ENCODE data around the gene INPP5E. TPM values are rescaled to one million over a fixed set of nuclear protein-coding genes. Genes with fewer than 3 reads are reported as not detected.
"Not testable (repeated sequence)": the region's sequence is repeated elsewhere in the genome, so short reads cannot be mapped to it uniquely, and the experiment has no call there.

INPP5E gene
- total RNA-seq, 1 donor from 2014 or later: 23.6 TPM

DNA sequence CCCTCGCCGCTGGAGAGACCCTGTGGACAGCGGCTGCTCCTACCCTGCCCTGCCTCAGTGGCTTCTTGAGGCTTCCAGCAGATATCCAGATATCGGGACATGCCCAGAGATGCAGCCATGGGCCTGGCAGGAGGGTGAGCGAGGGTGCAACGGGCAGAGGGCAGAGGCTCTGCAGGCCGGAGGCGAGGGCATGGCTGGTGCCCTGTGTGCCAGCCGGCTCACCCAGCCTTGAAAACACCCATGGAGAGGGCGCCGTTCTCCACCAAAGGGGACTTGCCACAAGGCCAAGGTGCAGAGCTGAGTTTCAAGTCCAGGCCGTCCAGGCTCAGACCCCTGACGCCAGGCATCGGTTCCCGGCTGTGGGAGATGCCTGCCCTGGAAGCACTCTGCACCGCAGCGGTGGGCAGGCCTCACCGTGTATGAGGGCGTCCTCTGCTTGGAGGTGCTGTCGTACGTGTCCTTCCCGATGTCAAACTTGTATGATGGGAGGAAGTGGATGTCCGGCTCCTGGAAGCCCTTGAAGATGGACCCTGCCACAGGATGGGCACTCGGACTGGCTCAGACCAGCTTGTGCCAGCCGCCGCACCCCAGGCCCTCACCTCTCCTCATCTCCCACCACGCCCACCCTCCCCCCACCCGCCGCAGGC lies 8.9 kb downstream of the INPP5E start:
- DNase-seq (ENCODE audit: low spot score): no peak
- TF ChIP-seq, protein P1, sequence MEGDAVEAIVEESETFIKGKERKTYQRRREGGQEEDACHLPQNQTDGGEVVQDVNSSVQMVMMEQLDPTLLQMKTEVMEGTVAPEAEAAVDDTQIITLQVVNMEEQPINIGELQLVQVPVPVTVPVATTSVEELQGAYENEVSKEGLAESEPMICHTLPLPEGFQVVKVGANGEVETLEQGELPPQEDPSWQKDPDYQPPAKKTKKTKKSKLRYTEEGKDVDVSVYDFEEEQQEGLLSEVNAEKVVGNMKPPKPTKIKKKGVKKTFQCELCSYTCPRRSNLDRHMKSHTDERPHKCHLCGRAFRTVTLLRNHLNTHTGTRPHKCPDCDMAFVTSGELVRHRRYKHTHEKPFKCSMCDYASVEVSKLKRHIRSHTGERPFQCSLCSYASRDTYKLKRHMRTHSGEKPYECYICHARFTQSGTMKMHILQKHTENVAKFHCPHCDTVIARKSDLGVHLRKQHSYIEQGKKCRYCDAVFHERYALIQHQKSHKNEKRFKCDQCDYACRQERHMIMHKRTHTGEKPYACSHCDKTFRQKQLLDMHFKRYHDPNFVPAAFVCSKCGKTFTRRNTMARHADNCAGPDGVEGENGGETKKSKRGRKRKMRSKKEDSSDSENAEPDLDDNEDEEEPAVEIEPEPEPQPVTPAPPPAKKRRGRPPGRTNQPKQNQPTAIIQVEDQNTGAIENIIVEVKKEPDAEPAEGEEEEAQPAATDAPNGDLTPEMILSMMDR (IDR thresholded peaks at IDR 0.05; ENCODE audit: unreplicated experiment): no peak
- Mint-ChIP-seq H3K27ac (ENCODE audit: unreplicated experiment) (no peak overlapping the region), H3K4me1 (ENCODE audit: unreplicated experiment) (no peaks in the 10 kb centered on the region), H3K9me3 (ENCODE audit: unreplicated experiment) (no peaks in the 10 kb centered on the region), H3K36me3 (ENCODE audit: low read depth, unreplicated experiment) (peaks cover 13% of the 10 kb centered on the region), H3K4me3 (ENCODE audit: unreplicated experiment) (no peak overlapping the region), H3K27me3 (ENCODE audit: unreplicated experiment) (peaks cover 6% of the 10 kb centered on the region)

DNA sequence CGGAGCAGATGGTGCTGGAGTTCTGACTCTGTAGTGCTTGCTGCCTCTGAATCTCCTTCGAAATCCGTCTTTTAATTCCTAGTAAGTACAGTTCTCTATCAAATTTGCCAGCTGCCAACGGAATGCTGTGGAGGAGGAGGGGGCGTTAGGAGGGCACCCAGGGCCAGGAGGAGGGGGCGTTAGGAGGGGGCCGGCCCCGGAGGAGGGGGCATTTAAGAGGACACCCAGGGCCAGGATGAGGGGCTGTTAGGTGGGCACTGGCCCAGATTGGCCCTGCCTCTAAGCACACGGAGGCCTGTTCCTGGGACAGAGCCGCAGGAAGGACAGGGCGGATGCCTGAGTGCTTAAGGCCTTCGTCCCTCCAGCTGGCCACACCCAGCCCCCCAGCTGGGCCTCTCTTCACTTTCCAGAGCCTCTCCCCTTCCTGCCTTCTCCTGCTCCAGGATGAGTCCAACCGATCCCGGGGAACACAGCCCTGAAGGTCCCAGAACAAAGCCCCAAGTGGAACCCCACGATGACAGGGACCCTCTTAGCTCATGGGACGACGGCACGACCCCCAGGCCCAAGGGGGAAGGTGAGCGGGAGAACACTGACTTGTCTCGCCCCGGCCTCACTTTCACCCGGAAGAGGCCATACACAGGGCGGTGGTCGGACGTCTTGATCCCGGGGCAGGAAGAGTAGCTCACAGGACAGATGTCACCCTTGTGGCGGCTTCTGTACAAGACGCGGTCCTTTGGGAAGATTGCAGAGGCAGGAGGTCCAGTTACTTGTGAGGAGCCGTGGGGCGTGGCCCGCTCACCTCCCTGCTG lies 9.8 kb downstream of the INPP5E start:
- no peaks in the 10 kb centered on the region for H3K9me3 Mint-ChIP-seq (ENCODE audit: unreplicated experiment)
- peak overlapping the region; percentile 51 for H3K4me3 Mint-ChIP-seq (ENCODE audit: unreplicated experiment)
- TF ChIP-seq, protein P1 (IDR thresholded peaks at IDR 0.05; ENCODE audit: unreplicated experiment): no peak
- H3K36me3 Mint-ChIP-seq (ENCODE audit: low read depth, unreplicated experiment): peaks cover 13% of the 10 kb centered on the region
- H3K4me1 Mint-ChIP-seq (ENCODE audit: unreplicated experiment): no peaks in the 10 kb centered on the region
- H3K27ac Mint-ChIP-seq (ENCODE audit: unreplicated experiment): no peak overlapping the region
- DNase-seq (ENCODE audit: low spot score): no peak
- peaks cover 6% of the 10 kb centered on the region for H3K27me3 Mint-ChIP-seq (ENCODE audit: unreplicated experiment)

DNA sequence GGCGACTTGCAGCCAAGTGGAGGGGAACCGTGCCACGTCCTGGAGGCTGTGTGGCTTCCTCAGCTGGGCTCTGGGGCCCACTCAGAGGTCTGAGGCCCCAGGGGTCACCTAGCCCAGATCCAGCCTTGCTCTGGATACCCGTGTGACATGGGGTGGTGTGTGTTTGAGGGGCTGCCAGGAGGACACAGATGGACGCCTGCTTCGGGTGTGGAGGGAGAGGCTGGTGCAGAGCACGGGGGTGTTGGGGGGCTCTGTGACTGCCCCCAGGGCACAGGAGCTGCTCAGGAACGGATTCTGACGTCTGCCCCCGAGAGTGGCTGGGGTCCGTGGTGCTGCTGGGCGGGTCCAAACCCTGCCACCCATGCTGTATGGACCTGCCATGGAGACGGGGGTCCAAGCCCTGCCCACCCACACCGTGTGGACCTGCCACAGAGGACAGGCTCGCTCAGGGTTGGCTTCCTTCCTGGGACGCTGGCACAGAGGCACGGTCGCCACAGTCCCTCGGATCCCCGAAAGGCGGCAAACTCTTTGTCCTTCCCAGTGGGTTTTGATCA lies 10.5 kb downstream of the INPP5E start:
- no peak overlapping the region for H3K4me3 Mint-ChIP-seq (ENCODE audit: unreplicated experiment)
- no peaks in the 10 kb centered on the region for H3K9me3 Mint-ChIP-seq (ENCODE audit: unreplicated experiment)
- H3K27me3 Mint-ChIP-seq (ENCODE audit: unreplicated experiment): peaks cover 6% of the 10 kb centered on the region
- TF ChIP-seq, protein P1 (IDR thresholded peaks at IDR 0.05; ENCODE audit: unreplicated experiment): no peak
- no peak overlapping the region for H3K27ac Mint-ChIP-seq (ENCODE audit: unreplicated experiment)
- no peaks in the 10 kb centered on the region for H3K4me1 Mint-ChIP-seq (ENCODE audit: unreplicated experiment)
- no peak for DNase-seq (ENCODE audit: low spot score)
- peaks cover 13% of the 10 kb centered on the region for H3K36me3 Mint-ChIP-seq (ENCODE audit: low read depth, unreplicated experiment)

DNA sequence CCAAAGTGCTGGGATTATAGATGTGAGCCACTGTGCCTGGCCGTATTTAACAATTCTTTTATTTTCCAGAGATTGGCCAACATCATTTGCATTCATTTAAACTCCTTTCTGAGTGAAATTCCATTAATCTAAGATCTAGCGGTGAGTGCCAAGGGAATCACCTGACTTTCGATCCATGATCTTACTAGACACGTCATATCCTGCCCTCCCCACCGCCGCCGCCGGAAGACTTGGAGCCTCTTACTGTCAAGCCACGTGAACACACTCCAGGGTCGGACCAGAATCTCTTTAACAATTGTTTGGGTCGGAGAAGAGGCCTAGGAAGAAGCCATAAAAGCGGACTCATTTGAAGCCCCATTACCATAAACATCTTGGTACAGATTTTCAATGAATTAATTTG lies 12.9 kb downstream of the INPP5E start:
- Mint-ChIP-seq H3K4me1 (ENCODE audit: unreplicated experiment) (no peaks in the 10 kb centered on the region), H3K27ac (ENCODE audit: unreplicated experiment) (no peak overlapping the region), H3K36me3 (ENCODE audit: low read depth, unreplicated experiment) (peaks cover 19% of the 10 kb centered on the region), H3K27me3 (ENCODE audit: unreplicated experiment) (peaks cover 6% of the 10 kb centered on the region), H3K4me3 (ENCODE audit: unreplicated experiment) (no peak overlapping the region), H3K9me3 (ENCODE audit: unreplicated experiment) (no peaks in the 10 kb centered on the region)
- TF ChIP-seq, protein P1 (IDR thresholded peaks at IDR 0.05; ENCODE audit: unreplicated experiment): no peak
- no peak for DNase-seq (ENCODE audit: low spot score)

DNA sequence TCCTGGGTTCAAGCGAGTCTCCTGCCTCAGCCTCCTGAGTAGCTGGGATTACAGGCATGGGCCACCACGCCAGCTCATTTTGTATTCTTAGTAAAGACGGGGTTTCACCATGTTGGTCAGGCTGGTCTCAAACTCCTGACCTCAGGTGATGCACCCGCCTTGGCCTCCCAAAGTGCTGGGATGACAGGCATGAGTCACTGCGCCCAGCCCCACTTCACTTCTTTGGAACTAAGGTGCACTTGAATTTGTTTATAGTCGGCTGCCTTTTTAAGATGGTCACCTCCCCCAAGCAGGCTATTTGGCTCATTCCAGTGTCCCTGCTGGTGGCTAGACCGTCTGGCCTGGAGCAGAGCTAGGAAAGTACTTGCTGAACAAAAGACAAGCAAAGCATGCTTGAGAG lies 14.3 kb downstream of the INPP5E start:
- not testable (repeated sequence) for H3K27me3 Mint-ChIP-seq (ENCODE audit: unreplicated experiment); H3K4me1 Mint-ChIP-seq (ENCODE audit: unreplicated experiment); H3K4me3 Mint-ChIP-seq (ENCODE audit: unreplicated experiment); H3K9me3 Mint-ChIP-seq (ENCODE audit: unreplicated experiment); H3K27ac Mint-ChIP-seq (ENCODE audit: unreplicated experiment); DNase-seq (ENCODE audit: low spot score)
- H3K36me3 Mint-ChIP-seq (ENCODE audit: low read depth, unreplicated experiment): peaks cover 21% of the 10 kb centered on the region

All from endothelial cell (in vitro differentiated cells).